ENCODE data around the gene HSPA8. TPM values are rescaled to one million over a fixed set of nuclear protein-coding genes. Genes with fewer than 3 reads are reported as not detected.

HSPA8 gene
- total and polyA plus RNA-seq, 2 of the 13 experiments (the other 11 are each of a cell fraction or from before 2014, with no cell fraction given): 936 to 2,151 TPM

GRCh38 chr11:123100379-123101085 lies 38.6 kb upstream of the HSPA8 start:
- H3K36me3 ChIP-seq (replicated peaks in 1 of 2; ENCODE audit: control insufficient read depth in 1 of 2, insufficient read depth in 2 of 2, low read length in 2 of 2): no peaks in the 10 kb centered on the region
- ATAC-seq: no peak
- H3K9ac ChIP-seq (ENCODE audit: insufficient read depth, low read depth, low read length): no peak overlapping the region
- DNase-seq (ENCODE audit: low spot score): no peak
- H3K4me2 ChIP-seq (ENCODE audit: low read depth, low read length): no peak overlapping the region
- ChIA-PET CTCF (ENCODE audit: low intra/inter-chr PET ratio, low total read pairs) (no interaction called here), POLR2A (no interaction called here)
- H3K79me2 ChIP-seq (ENCODE audit: insufficient read depth, low read length): no peaks in the 10 kb centered on the region
- H3K4me1 ChIP-seq (ENCODE audit: insufficient read depth, low read length): no peaks in the 10 kb centered on the region
- H3K27ac ChIP-seq (ENCODE audit: extremely low read length, insufficient read depth, low read length): no peak overlapping the region
- no TSS peak for BruUV-seq (replicated peaks)
- peaks cover 0 to 15% of the 10 kb centered on the region in 2 experiments; a peak in 3 of 5 replicates for H3K27me3 ChIP-seq (ENCODE audit: control insufficient read depth in 1 of 2, insufficient read depth in 2 of 2, low read length in 2 of 2)
- no peaks in the 10 kb centered on the region for H3K9me3 ChIP-seq (ENCODE audit: low read length)
- in situ Hi-C loops (cut with HindIII; ENCODE audit: extremely low pct_ligation_motif_present, low pct_unique_long_range_greater_than_20kb): loop anchor here (25.0 kb wide), 1 partner anchor 387 kb away; no protein-coding TSS in a partner anchor
- 12% methylated on average over 7 of the region's 7 CpGs for WGBS (ENCODE audit: low lambda C conversion rate)
- intact Hi-C loops (cut with micrococcal nuclease; ENCODE audit: unreplicated experiment): no loop called here
- TF ChIP-seq, protein P1, sequence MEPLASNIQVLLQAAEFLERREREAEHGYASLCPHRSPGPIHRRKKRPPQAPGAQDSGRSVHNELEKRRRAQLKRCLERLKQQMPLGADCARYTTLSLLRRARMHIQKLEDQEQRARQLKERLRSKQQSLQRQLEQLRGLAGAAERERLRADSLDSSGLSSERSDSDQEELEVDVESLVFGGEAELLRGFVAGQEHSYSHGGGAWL (CRISPR knock-in tag; IDR thresholded peaks at IDR 0.05): no peak
- TF ChIP-seq LBX2 (CRISPR knock-in tag; IDR thresholded peaks at IDR 0.05; ENCODE audit: borderline replicate concordance): no peak
- no peak for FAIRE-seq
- H4K20me1 ChIP-seq (ENCODE audit: insufficient read depth, low read length): no peaks in the 10 kb centered on the region
- no peak overlapping the region for H3K4me3 ChIP-seq (replicated peaks in 1 of 3; ENCODE audit: insufficient read depth in 1 of 3, low read depth in 2 of 3, low read length in 3 of 3)
- H2AFZ ChIP-seq (ENCODE audit: low read length): no peak overlapping the region

DNA sequence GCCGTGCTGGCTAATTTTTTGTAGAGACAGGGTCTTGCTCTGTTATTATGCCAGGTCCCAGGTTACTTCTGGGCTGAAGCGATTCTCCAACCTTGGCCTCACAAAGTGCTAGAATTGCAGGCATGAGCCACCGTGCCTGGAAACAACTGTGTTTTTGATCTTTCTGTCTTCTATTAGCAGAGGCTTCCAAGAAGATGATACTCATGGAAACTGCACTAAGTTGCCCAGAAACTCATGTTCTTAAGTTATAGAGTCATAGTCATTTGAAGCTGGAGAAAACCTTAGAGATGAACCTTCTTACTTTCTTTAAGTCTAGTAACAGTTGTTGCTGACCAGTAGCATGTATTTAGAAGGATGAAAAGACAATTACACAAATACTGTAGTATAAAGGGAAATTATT lies 37.1 kb upstream of the HSPA8 start:
- no peak overlapping the region for H2AFZ ChIP-seq (ENCODE audit: low read length)
- ChIA-PET CTCF (ENCODE audit: low intra/inter-chr PET ratio, low total read pairs) (no interaction called here), POLR2A (no interaction called here)
- no peak overlapping the region for H3K9ac ChIP-seq (ENCODE audit: insufficient read depth, low read depth, low read length)
- H3K36me3 ChIP-seq (replicated peaks in 1 of 2; ENCODE audit: control insufficient read depth in 1 of 2, insufficient read depth in 2 of 2, low read length in 2 of 2): no peaks in the 10 kb centered on the region
- H3K79me2 ChIP-seq (ENCODE audit: insufficient read depth, low read length): no peaks in the 10 kb centered on the region
- no peaks in the 10 kb centered on the region for H3K9me3 ChIP-seq (ENCODE audit: low read length)
- no TSS peak for BruUV-seq (replicated peaks)
- no peak overlapping the region for H3K27ac ChIP-seq (ENCODE audit: extremely low read length, insufficient read depth, low read length)
- DNase-seq (ENCODE audit: low spot score) (no peak), FAIRE-seq (no peak), ATAC-seq (no peak)
- H3K4me2 ChIP-seq (ENCODE audit: low read depth, low read length): no peak overlapping the region
- intact Hi-C loops (cut with micrococcal nuclease; ENCODE audit: unreplicated experiment) (no loop called here), in situ Hi-C loops (cut with HindIII; ENCODE audit: extremely low pct_ligation_motif_present, low pct_unique_long_range_greater_than_20kb) (no loop called here)
- no peaks in the 10 kb centered on the region for H4K20me1 ChIP-seq (ENCODE audit: insufficient read depth, low read length)
- no peak overlapping the region for H3K4me3 ChIP-seq (replicated peaks in 1 of 3; ENCODE audit: insufficient read depth in 1 of 3, low read depth in 2 of 3, low read length in 3 of 3)
- TF ChIP-seq ZSCAN22 (CRISPR knock-in tag; IDR thresholded peaks at IDR 0.05) (no peak), PBX2 (CRISPR knock-in tag; IDR thresholded peaks at IDR 0.05) (no peak), FOXM1 (CRISPR knock-in tag; IDR thresholded peaks at IDR 0.05) (no peak), IKZF4 (CRISPR knock-in tag; IDR thresholded peaks at IDR 0.05; ENCODE audit: borderline replicate concordance, low read depth, not compliant biosample characterization) (no peak), ZBTB46 (CRISPR knock-in tag; IDR thresholded peaks at IDR 0.05; ENCODE audit: borderline replicate concordance) (no peak)
- TF ChIP-seq, protein P2, sequence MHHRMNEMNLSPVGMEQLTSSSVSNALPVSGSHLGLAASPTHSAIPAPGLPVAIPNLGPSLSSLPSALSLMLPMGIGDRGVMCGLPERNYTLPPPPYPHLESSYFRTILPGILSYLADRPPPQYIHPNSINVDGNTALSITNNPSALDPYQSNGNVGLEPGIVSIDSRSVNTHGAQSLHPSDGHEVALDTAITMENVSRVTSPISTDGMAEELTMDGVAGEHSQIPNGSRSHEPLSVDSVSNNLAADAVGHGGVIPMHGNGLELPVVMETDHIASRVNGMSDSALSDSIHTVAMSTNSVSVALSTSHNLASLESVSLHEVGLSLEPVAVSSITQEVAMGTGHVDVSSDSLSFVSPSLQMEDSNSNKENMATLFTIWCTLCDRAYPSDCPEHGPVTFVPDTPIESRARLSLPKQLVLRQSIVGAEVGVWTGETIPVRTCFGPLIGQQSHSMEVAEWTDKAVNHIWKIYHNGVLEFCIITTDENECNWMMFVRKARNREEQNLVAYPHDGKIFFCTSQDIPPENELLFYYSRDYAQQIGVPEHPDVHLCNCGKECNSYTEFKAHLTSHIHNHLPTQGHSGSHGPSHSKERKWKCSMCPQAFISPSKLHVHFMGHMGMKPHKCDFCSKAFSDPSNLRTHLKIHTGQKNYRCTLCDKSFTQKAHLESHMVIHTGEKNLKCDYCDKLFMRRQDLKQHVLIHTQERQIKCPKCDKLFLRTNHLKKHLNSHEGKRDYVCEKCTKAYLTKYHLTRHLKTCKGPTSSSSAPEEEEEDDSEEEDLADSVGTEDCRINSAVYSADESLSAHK (CRISPR knock-in tag; IDR thresholded peaks at IDR 0.05; ENCODE audit: borderline replicate concordance): no peak
- no peaks in the 10 kb centered on the region for H3K4me1 ChIP-seq (ENCODE audit: insufficient read depth, low read length)
- peaks cover 0 to 12% of the 10 kb centered on the region in 2 experiments; a peak in 3 of 5 replicates for H3K27me3 ChIP-seq (ENCODE audit: control insufficient read depth in 1 of 2, insufficient read depth in 2 of 2, low read length in 2 of 2)
- WGBS (ENCODE audit: low lambda C conversion rate): 19% methylated on average over 3 of the region's 3 CpGs
